ENCODE data around the gene SLAMF8.

The SLAMF8 gene

GRCh38 chr1:159847231-159847630 is 20.6 kb downstream of the SLAMF8 start:
- TF ChIP-seq POLR2A (IDR thresholded peaks at IDR 0.05; ENCODE audit: low read depth, low read length): no peak
- FAIRE-seq: no peak
- DNase-seq (ENCODE audit: insufficient read length, low spot score): no peak

- DNase-seq (ENCODE audit: insufficient read length, low spot score) (no peak), FAIRE-seq (no peak)
- no peak for TF ChIP-seq POLR2A (IDR thresholded peaks at IDR 0.05; ENCODE audit: low read depth, low read length)
These were observed 21.7 kb downstream of the SLAMF8 start for GRCh38 chr1:159848326-159848725.

GRCh38 chr1:159849626-159850366 is 23.1 kb downstream of the SLAMF8 start:
- DNase-seq (ENCODE audit: insufficient read length, low spot score) (peak; percentile 33), FAIRE-seq (no peak)
- TF ChIP-seq POLR2A (IDR thresholded peaks at IDR 0.05; ENCODE audit: low read depth, low read length): no peak

- FAIRE-seq (no peak), DNase-seq (ENCODE audit: insufficient read length, low spot score) (no peak)
- TF ChIP-seq POLR2A (IDR thresholded peaks at IDR 0.05; ENCODE audit: low read depth, low read length): no peak
These were observed 24.7 kb downstream of the SLAMF8 start for GRCh38 chr1:159851407-159851806.

GRCh38 chr1:159853417-159854115 is 26.9 kb downstream of the SLAMF8 start:
- DNase-seq (ENCODE audit: insufficient read length, low spot score) (no peak), FAIRE-seq (no peak)
- no peak for TF ChIP-seq POLR2A (IDR thresholded peaks at IDR 0.05; ENCODE audit: low read depth, low read length)

GRCh38 chr1:159854116-159854692 is 27.5 kb downstream of the SLAMF8 start:
- FAIRE-seq: no peak
- DNase-seq (ENCODE audit: insufficient read length, low spot score): peak; percentile 80

GRCh38 chr1:159854693-159855192 is 28.1 kb downstream of the SLAMF8 start:
- TF ChIP-seq POLR2A (IDR thresholded peaks at IDR 0.05; ENCODE audit: low read depth, low read length): peak; percentile 77
- DNase-seq (ENCODE audit: insufficient read length, low spot score) (peak; percentile 95), FAIRE-seq (no peak)

More at GRCh38 chr1:159854116-159854692, 27.5 kb downstream of the SLAMF8 start:
- TF ChIP-seq POLR2A (IDR thresholded peaks at IDR 0.05; ENCODE audit: low read depth, low read length): peak; percentile 88

GRCh38 chr1:159855709-159856108 is 29.0 kb downstream of the SLAMF8 start:
- no peak for TF ChIP-seq POLR2A (IDR thresholded peaks at IDR 0.05; ENCODE audit: low read depth, low read length)
- DNase-seq (ENCODE audit: insufficient read length, low spot score) (no peak), FAIRE-seq (no peak)

GRCh38 chr1:159856576-159856975 is 29.9 kb downstream of the SLAMF8 start:
- no peak for TF ChIP-seq POLR2A (IDR thresholded peaks at IDR 0.05; ENCODE audit: low read depth, low read length)
- no peak for DNase-seq (ENCODE audit: insufficient read length, low spot score)
- no peak for FAIRE-seq

GRCh38 chr1:159857889-159858288 is 31.2 kb downstream of the SLAMF8 start:
- DNase-seq (ENCODE audit: insufficient read length, low spot score) (no peak), FAIRE-seq (no peak)
- TF ChIP-seq POLR2A (IDR thresholded peaks at IDR 0.05; ENCODE audit: low read depth, low read length): no peak

GRCh38 chr1:159859767-159860322 is 33.2 kb downstream of the SLAMF8 start:
- DNase-seq (ENCODE audit: insufficient read length, low spot score) (no peak), FAIRE-seq (no peak)
- TF ChIP-seq POLR2A (IDR thresholded peaks at IDR 0.05; ENCODE audit: low read depth, low read length): no peak

GRCh38 chr1:159860456-159860855 is 33.8 kb downstream of the SLAMF8 start:
- DNase-seq (ENCODE audit: insufficient read length, low spot score) (no peak), FAIRE-seq (no peak)
- TF ChIP-seq POLR2A (IDR thresholded peaks at IDR 0.05; ENCODE audit: low read depth, low read length): no peak

- FAIRE-seq (no peak), DNase-seq (ENCODE audit: insufficient read length, low spot score) (no peak)
- no peak for TF ChIP-seq POLR2A (IDR thresholded peaks at IDR 0.05; ENCODE audit: low read depth, low read length)
These were observed 34.5 kb downstream of the SLAMF8 start for GRCh38 chr1:159861218-159861617.

- TF ChIP-seq POLR2A (IDR thresholded peaks at IDR 0.05; ENCODE audit: low read depth, low read length): no peak
- no peak for DNase-seq (ENCODE audit: insufficient read length, low spot score)
- FAIRE-seq: no peak
These were observed 35.4 kb downstream of the SLAMF8 start for GRCh38 chr1:159862031-159862430.

Measured in H54 (cell line).